ENCODE data around the gene CSK. TPM values are rescaled to one million over a fixed set of nuclear protein-coding genes. Genes with fewer than 3 reads are reported as not detected.

Gene CSK
- total and polyA plus RNA-seq, 2 of the 8 experiments (the other 6 are each of a cell fraction or from before 2014, with no cell fraction given): 13.7 to 50.2 TPM

DNA sequence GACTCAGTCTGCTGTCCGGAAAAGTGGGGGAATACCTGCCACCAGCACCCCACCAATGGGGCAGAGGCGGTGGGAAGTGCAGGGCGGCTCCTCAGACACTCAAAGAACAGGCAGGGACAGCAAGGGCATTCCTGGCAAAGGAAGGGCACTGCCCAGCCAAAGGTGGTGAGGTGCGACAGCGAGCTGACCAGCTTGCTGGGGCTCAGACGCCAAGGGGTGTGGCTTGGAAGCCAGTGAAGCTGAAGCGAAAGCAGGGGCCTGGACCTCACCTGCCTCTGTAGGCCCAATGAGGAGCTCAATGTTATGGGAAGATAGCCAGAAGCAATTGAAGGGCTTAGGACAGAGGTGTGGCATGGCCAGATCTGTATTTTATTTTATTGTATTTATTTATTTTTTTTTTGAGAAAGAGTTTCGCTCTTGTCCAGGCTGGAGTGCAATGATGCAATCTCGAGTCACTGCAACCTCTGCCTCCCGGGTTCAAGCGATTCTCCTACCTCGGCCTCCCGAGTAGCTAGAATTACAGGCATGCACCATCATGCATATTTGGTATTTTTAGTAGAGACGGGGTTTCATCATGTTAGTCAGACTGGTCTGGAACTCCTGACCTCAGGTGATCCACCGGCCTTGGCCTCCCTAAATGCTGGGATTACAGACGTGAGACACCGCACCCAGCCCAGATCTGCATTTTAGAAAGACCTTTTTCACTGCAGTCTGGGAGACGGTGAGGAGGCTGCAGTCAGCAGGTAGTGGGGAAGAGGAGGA lies 26.4 kb downstream of the CSK start:
- Histone ChIP-seq H3K23me2 (ENCODE audit: low read depth, low read length) (no peaks in the 10 kb centered on the region), H3K4me1 (replicated peaks in 1 of 4; ENCODE audit: control insufficient read depth in 3 of 4, insufficient read depth in 4 of 4, low read length in 3 of 4) (peaks cover 0 to 2% (median 1%) of the 10 kb centered on the region in 4 experiments; a peak in 2 of 7 replicates), H4K20me1 (replicated peaks in 1 of 2; ENCODE audit: control insufficient read depth in 1 of 2, insufficient read depth in 2 of 2, low read length in 2 of 2) (no peaks in the 10 kb centered on the region), H4K5ac (ENCODE audit: insufficient read length, low read depth, low read length) (no peak overlapping the region), H2BK120ac (replicated peaks; ENCODE audit: low read depth, low read length) (no peak overlapping the region), H4K91ac (replicated peaks; ENCODE audit: insufficient read length, low read length) (no peak overlapping the region), H3K23ac (ENCODE audit: insufficient read length) (no peak overlapping the region), H3K4me2 (ENCODE audit: insufficient read depth in 1 of 2, low read depth in 2 of 2, low read length in 2 of 2) (no peak overlapping the region), H3K27me3 (replicated peaks in 1 of 4; ENCODE audit: control insufficient read depth in 3 of 4, extremely low read depth in 1 of 4, insufficient read depth in 3 of 4, low read length in 3 of 4) (no peaks in the 10 kb centered on the region), H4K8ac (ENCODE audit: extremely low read depth, insufficient read depth, low read length) (no peak overlapping the region), H3K79me1 (ENCODE audit: low read depth, low read length) (no peaks in the 10 kb centered on the region), H3K27ac (ENCODE audit: low read depth, low read length) (no peak overlapping the region), H3K36me3 (ENCODE audit: control insufficient read depth in 2 of 4, insufficient read depth in 4 of 4, low read length in 3 of 4) (peaks cover 0 to under 1% (median 0%) of the 10 kb centered on the region in 4 experiments; a peak in 1 of 8 replicates), H3K4ac (replicated peaks; ENCODE audit: insufficient read length, low read depth, low read length) (no peak overlapping the region), H3K79me2 (ENCODE audit: control insufficient read depth in 1 of 2, insufficient read depth in 2 of 2, low read length in 2 of 2) (no peaks in the 10 kb centered on the region), H2BK20ac (ENCODE audit: low read length) (no peak overlapping the region), H2BK15ac (ENCODE audit: low read length) (no peak overlapping the region), H2AK5ac (ENCODE audit: low read depth, low read length) (0 out of 2 replicates have a peak overlapping the region, but pooled peaks have one; percentile 3), H2AFZ (ENCODE audit: low read length) (no peak overlapping the region), H3K56ac (replicated peaks; ENCODE audit: insufficient read length, low read depth, low read length) (no peak overlapping the region), H2BK12ac (ENCODE audit: low read depth, low read length) (no peak overlapping the region), H3K18ac (ENCODE audit: extremely low read depth, low read length) (no peak overlapping the region), H3K4me3 (ENCODE audit: extremely low read depth in 1 of 4, insufficient read depth in 2 of 4, low read depth in 3 of 4, low read length in 4 of 4) (no peak overlapping the region), H3K9me3 (ENCODE audit: insufficient read depth in 2 of 2, low read depth in 1 of 2, low read length in 1 of 2) (no peaks in the 10 kb centered on the region), H3K14ac (ENCODE audit: insufficient read length) (no peak overlapping the region), H2BK5ac (ENCODE audit: low read depth, low read length) (no peak overlapping the region), H3K9ac (replicated peaks in 1 of 4; ENCODE audit: extremely low read depth in 1 of 4, low read depth in 3 of 4, low read length in 3 of 4) (no peak overlapping the region)
- CTCF ChIA-PET (ENCODE audit: partially characterized antibody): interaction anchor here (0.6 to 10.2 kb wide), 24 partner anchors 8 to 336 kb away, joined by 3 to 113 read pairs (median 6); partner anchors contain the start of gene CPLX3
- WGBS, 2 experiments (ENCODE audit: extremely low coverage in 1 of 2, insufficient coverage in 1 of 2, insufficient read length in 1 of 2, insufficient replicate concordance in 2 of 2, low coverage in 1 of 2, low lambda C conversion rate in 2 of 2, missing lambda C conversion rate in 1 of 2): 91% methylated on average over 18 of the region's 18 CpGs; no CpG with 5 or more reads in 1 of the 2 experiments
- POLR2A ChIA-PET (ENCODE audit: partially characterized antibody): interaction anchor here (0.6 to 1.7 kb wide), 8 partner anchors 8 to 110 kb away, joined by 3 to 6 read pairs (median 4); no protein-coding TSS in a partner anchor
- FAIRE-seq (no peak), DNase-seq (ENCODE audit: low read depth in 1 of 2, low spot score in 2 of 2) (no peak)
- TF ChIP-seq CBX5 (IDR thresholded peaks at IDR 0.05; ENCODE audit: low read depth, low read length): no peak
- TF ChIP-seq HDAC6 (IDR thresholded peaks at IDR 0.05; ENCODE audit: low read depth, low read length): no peak
- TF ChIP-seq GABPA (IDR thresholded peaks at IDR 0.05; ENCODE audit: borderline replicate concordance, insufficient read depth, low read length): no peak
